ENCODE measurements around the gene ANKLE1. TPM values are rescaled to one million over a fixed set of nuclear protein-coding genes. Genes with fewer than 3 reads are reported as not detected.

The ANKLE1 gene
- total RNA-seq, 3 donors from 2014 or later, result 7.6 to 19.0 (median 18.1) TPM

DNA sequence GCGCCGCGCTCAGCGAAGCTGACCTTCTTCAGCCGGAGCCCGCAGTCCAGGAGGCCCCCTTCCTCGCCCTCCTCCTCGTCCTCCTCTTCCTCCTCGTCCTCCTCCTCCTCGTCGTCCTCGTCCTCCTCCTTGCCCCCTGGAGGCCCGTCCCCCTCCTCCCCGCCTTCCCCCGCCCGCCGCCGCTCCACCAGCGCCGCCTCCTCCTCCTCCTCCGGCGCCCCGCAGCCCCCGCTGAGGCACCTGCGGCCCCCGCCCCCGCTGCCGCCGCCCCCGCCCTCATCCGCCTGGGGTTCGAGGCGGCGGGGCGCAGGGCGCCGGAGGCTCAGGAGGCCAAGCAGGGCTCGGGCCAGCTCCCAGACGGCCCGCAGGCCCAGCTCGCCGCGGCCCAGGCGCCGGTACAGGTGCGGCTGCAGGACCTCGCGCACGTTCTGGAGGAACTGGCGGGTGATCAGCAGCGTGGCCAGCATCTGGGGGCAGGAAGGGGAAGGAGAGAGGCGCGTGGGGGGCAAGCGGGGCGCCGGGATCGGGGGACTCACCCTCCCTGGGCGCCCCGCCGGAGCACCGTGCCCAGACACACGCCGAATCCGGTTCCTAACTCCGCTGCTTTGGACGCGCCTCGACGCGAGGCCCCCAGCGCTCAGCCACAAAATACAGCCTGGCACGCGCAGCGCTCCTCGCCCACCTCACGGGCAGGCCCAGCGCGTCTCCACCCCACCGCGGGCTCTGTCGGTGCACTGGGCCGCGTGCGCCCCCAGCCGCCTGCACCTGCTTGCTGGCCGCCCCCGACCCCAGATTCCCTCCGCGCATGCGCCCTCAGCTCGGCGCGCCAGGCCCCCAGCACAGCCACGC is 47.0 kb downstream of the ANKLE1 start:
- DNase-seq, result peak; percentile 51
- H3K9me3 Mint-ChIP-seq, result no peaks in the 10 kb centered on the region
- no peaks in the 10 kb centered on the region for H3K36me3 Mint-ChIP-seq (ENCODE audit: insufficient read depth)
- H3K4me1 Mint-ChIP-seq (ENCODE audit: low read depth), result peaks cover 14% of the 10 kb centered on the region
- ATAC-seq, result peak; percentile 24 to 35
- peaks cover 2% of the 10 kb centered on the region for H3K27me3 Mint-ChIP-seq (ENCODE audit: low read depth)
- H3K4me3 Mint-ChIP-seq, result peak overlapping the region; percentile 75

DNA sequence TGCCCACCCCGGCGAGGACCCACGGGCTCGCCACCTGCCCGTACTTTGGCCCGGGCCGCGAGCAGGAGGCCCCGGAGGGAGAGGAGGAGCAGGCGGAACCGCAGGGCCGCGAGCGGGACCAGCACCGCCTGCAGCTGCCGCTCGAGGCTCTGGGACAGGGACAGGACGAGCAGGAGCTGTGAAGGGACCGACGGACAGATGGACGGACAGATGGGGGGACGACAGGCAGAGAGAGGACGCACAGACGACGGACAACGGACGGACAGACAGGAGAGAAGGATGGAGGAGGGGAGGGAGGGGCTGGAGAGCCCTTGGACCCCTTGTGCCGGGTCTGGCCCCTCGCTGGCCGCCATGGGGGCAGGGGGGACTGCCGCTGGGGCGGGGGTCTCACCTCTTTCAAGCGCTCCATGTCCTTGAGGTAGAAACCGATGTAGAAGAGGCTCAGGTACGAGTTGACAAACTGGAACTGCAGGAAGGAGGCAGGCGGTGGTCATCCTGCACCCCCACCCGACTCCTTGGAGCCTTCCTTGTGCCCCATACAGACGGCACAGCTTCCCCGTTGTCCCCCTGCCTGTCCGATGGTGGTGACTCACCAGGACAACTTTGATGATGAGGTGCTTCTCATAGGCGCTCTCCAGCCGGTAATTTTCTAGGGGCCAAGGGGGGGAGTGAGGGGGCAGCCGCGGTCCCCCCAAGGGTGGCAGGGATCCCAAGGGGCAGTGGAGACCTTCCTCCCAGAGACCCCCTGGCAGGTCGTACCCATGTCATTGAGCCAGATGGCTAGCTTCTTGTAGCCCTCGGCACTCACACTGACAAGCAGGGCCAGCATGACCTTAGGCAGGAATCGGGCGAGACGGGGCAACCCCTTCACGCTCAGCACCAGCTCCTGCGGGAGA is 47.9 kb downstream of the ANKLE1 start:
- no peak for ATAC-seq
- H3K4me1 Mint-ChIP-seq (ENCODE audit: low read depth), result peaks cover 17% of the 10 kb centered on the region
- DNase-seq, result no peak
- no peaks in the 10 kb centered on the region for H3K36me3 Mint-ChIP-seq (ENCODE audit: insufficient read depth)
- no peaks in the 10 kb centered on the region for H3K9me3 Mint-ChIP-seq
- H3K4me3 Mint-ChIP-seq, result peak overlapping the region; percentile 13
- H3K27me3 Mint-ChIP-seq (ENCODE audit: low read depth), result peaks cover 2% of the 10 kb centered on the region

DNA sequence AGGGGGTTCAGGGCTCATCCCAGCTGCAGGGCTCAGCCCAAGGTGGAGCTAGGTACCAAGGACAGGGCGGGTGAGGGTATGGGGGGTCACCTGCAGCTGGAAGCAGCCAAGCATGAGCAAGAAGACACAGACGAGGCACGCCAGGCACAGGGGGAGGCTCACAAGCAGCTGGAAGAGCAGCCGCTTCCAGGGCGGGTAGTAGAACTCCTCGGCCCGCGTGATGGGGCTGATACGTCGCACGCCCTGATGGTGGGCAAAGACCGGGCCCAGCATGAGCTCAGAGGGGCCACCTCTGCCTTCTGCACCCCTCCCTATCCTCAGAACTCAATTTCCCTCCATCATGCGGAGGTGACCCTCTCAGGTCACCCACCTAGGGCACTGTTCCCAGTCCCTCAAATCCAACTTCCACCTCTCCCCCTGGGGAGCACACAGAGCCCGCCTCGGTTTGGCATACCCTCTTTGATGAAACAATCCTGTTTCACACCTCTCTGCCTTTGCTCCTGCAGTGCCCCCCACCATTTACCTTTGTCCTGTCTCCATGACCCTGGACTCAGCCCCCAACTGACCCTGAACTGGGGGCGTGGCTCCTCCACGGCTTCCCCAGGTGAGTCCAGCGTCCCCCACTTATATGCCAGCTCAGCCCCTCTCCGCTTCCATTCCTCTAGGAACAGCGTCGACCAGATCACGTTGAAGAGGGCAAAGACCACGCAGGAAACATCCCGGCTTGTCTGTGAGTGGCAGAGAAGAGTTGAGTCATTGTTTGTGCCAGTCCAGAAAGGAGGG is 48.8 kb downstream of the ANKLE1 start:
- Mint-ChIP-seq H3K36me3 (ENCODE audit: insufficient read depth) (no peaks in the 10 kb centered on the region), H3K27me3 (ENCODE audit: low read depth) (peaks cover 2% of the 10 kb centered on the region), H3K4me1 (ENCODE audit: low read depth) (peaks cover 23% of the 10 kb centered on the region), H3K4me3 (peak overlapping the region; percentile 42), H3K9me3 (no peaks in the 10 kb centered on the region)
- no peak for DNase-seq
- no peak for ATAC-seq

DNA sequence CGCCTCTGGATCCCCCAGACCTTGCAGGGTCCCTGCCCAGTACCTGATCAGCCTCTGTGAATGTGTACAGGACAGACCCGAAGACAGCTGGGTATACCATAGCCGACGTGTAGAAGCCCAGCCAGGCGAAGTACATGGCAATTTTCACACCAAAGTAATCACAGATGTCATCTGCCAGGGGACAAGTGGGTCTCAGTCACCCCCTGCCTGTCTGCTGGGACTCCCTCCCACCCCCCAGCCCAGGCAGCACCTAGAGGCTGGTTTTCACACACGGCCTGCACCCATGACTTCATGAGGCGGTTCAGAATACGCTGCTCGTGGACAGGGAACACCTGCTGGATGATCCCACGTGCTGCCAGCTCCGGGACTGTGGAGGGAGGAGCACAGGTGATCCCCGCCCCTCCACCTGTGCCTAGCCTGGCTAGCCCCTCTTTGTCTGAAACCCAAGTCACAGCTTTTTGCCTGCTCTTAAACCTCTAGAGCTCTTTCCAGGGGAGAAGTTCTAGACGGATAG is 49.4 kb downstream of the ANKLE1 start:
- ATAC-seq (no peak), DNase-seq (no peak)
- H3K36me3 Mint-ChIP-seq (ENCODE audit: insufficient read depth), result no peaks in the 10 kb centered on the region
- no peak overlapping the region for H3K4me3 Mint-ChIP-seq
- no peaks in the 10 kb centered on the region for H3K9me3 Mint-ChIP-seq
- peaks cover 2% of the 10 kb centered on the region for H3K27me3 Mint-ChIP-seq (ENCODE audit: low read depth)
- H3K4me1 Mint-ChIP-seq (ENCODE audit: low read depth), result peaks cover 26% of the 10 kb centered on the region

DNA sequence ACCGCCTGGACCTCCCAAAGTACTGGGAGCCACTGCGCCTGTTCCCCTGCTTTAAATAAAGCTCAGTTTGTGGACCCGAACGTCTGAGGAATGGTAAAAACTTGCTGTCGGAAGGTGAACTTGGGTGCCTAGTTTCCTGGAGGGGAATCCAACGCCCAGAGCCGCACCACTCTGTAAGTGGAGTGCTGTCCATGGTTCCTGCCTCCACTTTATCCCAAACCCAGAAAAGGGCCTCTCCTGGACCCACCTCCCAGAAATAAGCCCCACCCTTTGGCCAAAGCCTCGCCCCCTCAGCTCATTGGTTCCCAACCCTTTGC is 50.6 kb downstream of the ANKLE1 start:
- Mint-ChIP-seq H3K4me3 (no peak overlapping the region), H3K36me3 (ENCODE audit: insufficient read depth) (no peaks in the 10 kb centered on the region), H3K4me1 (ENCODE audit: low read depth) (peaks cover 34% of the 10 kb centered on the region), H3K27me3 (ENCODE audit: low read depth) (peaks cover 2% of the 10 kb centered on the region), H3K9me3 (no peaks in the 10 kb centered on the region)
- DNase-seq (no peak), ATAC-seq (no peak)

DNA sequence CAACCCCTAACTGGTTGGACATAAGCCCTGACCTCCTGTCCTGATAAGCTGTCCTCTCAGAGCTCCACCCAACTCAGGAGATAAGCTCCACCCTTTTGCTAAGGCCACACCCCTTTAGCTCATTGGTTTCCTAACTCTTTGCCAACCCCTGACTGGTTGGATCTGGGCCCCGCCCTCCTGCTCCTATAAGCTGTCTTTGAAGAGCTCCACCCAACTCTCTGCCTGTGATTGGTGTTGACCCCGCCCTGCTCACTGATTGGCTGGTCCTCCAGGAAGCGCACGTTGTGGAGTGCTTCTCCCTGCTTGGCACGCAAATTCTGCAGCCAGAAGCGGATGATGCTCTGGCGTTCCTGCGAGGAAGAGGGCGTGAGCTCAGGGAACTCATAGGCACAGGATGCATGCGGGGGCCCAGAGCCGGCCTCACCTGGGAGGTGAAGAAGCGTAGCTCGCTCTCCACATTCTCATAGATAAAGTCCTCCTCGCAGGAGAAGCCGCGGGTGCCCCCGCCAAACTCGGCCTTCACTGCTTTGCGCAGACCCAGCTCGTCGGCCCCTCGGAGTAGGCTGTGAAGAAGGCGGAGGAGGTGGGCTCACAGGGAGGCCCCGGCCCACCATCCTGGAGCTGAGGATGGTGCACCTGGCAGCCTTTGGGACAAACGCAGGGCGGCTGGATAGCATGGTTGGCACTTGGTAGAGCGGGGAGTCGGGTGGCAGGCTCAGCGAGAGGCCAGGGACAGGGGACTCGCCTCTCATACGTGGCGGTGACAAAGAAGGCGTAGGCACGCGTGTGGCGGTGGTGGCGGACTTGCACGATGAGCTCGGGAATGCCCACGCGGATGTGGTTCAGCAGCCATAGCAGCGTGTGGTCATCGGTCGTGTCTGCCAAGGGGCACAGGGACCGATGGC is 51.2 kb downstream of the ANKLE1 start:
- DNase-seq, result no peak
- no peaks in the 10 kb centered on the region for H3K36me3 Mint-ChIP-seq (ENCODE audit: insufficient read depth)
- H3K4me1 Mint-ChIP-seq (ENCODE audit: low read depth), result peaks cover 35% of the 10 kb centered on the region
- no peaks in the 10 kb centered on the region for H3K9me3 Mint-ChIP-seq
- peaks cover 2% of the 10 kb centered on the region for H3K27me3 Mint-ChIP-seq (ENCODE audit: low read depth)
- no peak overlapping the region for H3K4me3 Mint-ChIP-seq
- no peak for ATAC-seq

DNA sequence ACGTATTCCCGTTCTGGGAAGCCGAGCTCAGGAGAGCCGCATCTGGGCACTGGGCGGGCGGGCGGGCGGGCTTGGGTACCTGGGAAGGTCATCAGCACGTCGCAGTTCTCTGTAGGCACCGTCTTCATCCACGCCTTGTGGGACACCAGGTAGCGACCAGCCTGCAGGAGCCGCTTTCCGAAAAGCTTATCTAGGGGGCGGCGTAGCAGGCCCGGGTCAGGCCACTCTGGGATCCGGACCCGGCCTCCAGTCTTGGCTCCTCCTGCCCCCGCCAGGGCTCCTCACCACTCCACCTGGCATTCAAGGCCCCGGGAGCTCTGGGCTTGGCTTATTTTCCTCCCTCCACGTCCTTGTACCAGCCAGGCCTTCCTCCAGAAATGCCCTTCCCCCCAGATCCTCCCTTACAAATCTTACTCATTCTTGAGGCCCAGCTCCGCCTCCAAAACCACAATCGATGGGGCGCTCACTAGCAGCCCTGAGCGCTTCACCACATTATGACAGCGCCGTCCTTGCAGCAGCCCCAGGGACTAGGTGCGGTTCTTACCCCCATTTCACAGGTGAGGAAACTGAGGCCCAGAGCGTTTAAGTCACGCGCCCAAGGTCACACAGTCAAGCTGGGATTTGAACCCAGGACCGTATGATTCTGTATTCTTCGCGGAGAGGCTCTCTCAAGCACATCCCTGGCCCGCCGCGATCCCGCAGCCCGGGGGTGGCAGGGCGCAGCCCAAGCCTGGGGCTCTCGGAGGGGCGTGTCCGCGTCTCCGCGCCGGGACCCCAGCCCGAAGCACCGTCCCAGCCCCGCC is 52.1 kb downstream of the ANKLE1 start:
- ATAC-seq (peak; percentile 51 to 53), DNase-seq (peak; percentile 72)
- Mint-ChIP-seq H3K4me3 (peak overlapping the region; percentile 82), H3K4me1 (ENCODE audit: low read depth) (peaks cover 40% of the 10 kb centered on the region), H3K9me3 (no peaks in the 10 kb centered on the region), H3K36me3 (ENCODE audit: insufficient read depth) (no peaks in the 10 kb centered on the region), H3K27me3 (ENCODE audit: low read depth) (peaks cover 2% of the 10 kb centered on the region)

DNA sequence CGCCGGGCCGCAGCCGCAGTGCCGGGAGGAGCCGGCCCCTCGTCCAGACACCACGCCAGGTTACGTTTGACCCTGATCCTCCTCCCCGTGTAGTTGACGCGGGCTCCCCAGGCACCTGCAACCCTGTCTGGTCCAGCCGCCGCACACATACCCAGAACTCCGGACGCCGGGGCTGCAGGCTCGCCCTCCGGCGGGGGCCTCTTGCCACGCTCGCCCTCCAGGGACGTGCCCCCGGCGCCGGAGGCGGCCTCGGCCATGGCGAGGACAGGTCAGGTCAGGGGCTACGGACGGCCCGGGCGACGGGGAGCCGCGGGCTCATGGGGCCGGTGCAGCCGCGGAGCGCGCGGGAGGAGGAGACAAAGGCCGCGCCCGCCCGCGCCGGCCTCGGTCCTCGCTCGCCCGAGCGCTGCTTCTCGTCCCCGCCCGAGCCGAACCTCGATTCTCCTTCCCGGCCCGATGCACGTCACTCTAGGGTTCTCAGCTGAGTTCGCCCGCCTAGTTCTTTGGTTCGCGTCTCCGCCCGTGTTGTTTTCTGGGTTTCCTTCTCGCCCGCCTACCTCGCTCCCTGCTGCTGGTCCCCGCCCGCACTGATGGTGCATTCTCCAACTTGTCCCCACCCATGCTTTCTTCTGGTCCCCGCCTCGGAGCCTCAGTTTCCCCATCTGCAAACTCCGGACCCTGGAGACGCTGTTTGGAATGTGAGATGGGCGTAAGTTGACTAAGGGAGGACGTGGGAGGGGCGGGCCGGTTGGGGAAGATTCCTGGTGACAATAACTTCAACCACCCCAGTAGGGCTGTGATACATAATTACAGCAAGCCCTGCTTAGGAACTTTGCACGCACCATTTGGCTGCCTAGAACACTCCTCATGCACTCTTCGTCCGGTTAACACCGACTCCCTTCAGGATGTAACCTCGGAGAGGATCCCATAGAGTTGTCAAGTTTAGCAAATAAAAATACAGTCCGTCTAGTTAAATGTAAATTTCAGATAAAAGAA is 53.0 kb downstream of the ANKLE1 start, which contains the start of gene ANO8:
ANO8 (minus strand) TSS at position 442 of the 996 bp plus-strand sequence; CDS start at position 257, 185 bp downstream.
- H3K27me3 Mint-ChIP-seq (ENCODE audit: low read depth), result peaks cover 2% of the 10 kb centered on the region
- DNase-seq (peak; percentile 93), ATAC-seq (peak; percentile 61 to 62)
- H3K4me1 Mint-ChIP-seq (ENCODE audit: low read depth), result peaks cover 39% of the 10 kb centered on the region
- no peaks in the 10 kb centered on the region for H3K9me3 Mint-ChIP-seq
- peak within 1 kb of the TSS; percentile 82 for H3K4me3 Mint-ChIP-seq
- H3K36me3 Mint-ChIP-seq (ENCODE audit: insufficient read depth), result no peaks in the 10 kb centered on the region

DNA sequence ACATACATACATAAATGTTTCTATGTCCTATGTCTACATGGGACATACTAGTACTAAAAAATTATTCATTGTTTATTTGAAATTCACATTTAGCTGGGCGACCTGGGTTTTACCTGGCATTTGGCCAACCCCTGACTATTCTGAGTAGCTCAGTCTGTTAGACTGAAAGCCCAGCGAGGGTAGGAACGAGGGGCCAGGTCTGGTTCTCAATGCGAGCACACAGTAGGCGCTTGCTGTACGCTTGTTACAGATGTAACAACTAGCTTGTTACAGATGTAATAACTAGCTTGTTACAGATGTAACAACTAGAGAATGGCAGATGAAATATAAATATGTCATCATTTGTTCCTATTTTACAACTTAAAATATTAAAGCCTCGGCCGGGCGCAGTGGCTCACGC is 53.9 kb downstream of the ANKLE1 start:
- H3K9me3 Mint-ChIP-seq, result no peaks in the 10 kb centered on the region
- no peak for ATAC-seq
- H3K4me1 Mint-ChIP-seq (ENCODE audit: low read depth), result peaks cover 35% of the 10 kb centered on the region
- no peaks in the 10 kb centered on the region for H3K36me3 Mint-ChIP-seq (ENCODE audit: insufficient read depth)
- H3K4me3 Mint-ChIP-seq, result peak overlapping the region; percentile 81
- no peak for DNase-seq
- H3K27me3 Mint-ChIP-seq (ENCODE audit: low read depth), result no peaks in the 10 kb centered on the region

All from activated T-cell treated with anti-CD3 and anti-CD28 coated beads, Interleukin-2, amount 50 U/mL, for 4 hours (primary cell).